BLaER1 (cell line): Measurements from ENCODE around the gene FAM78A.

Experiments
- H3K27ac ChIP-seq: shearing (Covaris generic); formaldehyde crosslinking; 2 replicates; pipeline ENCODE4 v1.8.1; 2022
- H3K27me3 ChIP-seq: shearing (Covaris generic); formaldehyde crosslinking; 2 replicates; pipeline ENCODE4 v1.8.1; 2022
- H3K36me3 ChIP-seq: shearing (Covaris generic); formaldehyde crosslinking; 2 replicates; pipeline ENCODE4 v1.8.1; 2022
- H3K4me1 ChIP-seq: shearing (Covaris generic); formaldehyde crosslinking; 2 replicates; pipeline ENCODE4 v1.8.1; 2022
- H3K4me2 ChIP-seq: shearing (Covaris generic); formaldehyde crosslinking; 2 replicates; pipeline ENCODE4 v1.8.1; 2022
- H3K4me3 ChIP-seq: shearing (Covaris generic); formaldehyde crosslinking; 2 replicates; pipeline ENCODE4 v1.8.1; 2022
- H3K9ac ChIP-seq: shearing (Covaris generic); formaldehyde crosslinking; 2 replicates; pipeline ENCODE4 v1.8.1; 2022
- H3K9me3 ChIP-seq: shearing (Covaris generic); formaldehyde crosslinking; 2 replicates; pipeline ENCODE4 v1.8.1; 2022
- H4K20me1 ChIP-seq: shearing (Covaris generic); formaldehyde crosslinking; 2 replicates; pipeline ENCODE4 v1.8.1; 2022
- Cebpa-rat ChIP-seq: shearing (Covaris generic); IDR thresholded peaks from 2 replicates; pipeline ENCODE4 v1.8.1; 2022

FAM78A gene

GRCh38 chr9:131310833-131311554 lies 34.7 kb upstream of the FAM78A start:
- no peak overlapping the region for H3K9ac ChIP-seq
- peaks cover 52% of the 10 kb centered on the region for H3K4me1 ChIP-seq
- TF ChIP-seq Cebpa-rat, result no peak
- H3K36me3 ChIP-seq, result no peaks in the 10 kb centered on the region
- no peaks in the 10 kb centered on the region for H3K9me3 ChIP-seq
- H4K20me1 ChIP-seq, result no peaks in the 10 kb centered on the region
- no peaks in the 10 kb centered on the region for H3K27me3 ChIP-seq
- H3K27ac ChIP-seq, result peak overlapping the region; percentile 44
- H3K4me2 ChIP-seq, result peak overlapping the region; percentile 84
- H3K4me3 ChIP-seq, result no peak overlapping the region

- Histone ChIP-seq H3K4me1 (peaks cover 59% of the 10 kb centered on the region), H3K4me3 (no peak overlapping the region), H4K20me1 (no peaks in the 10 kb centered on the region), H3K4me2 (peak overlapping the region; percentile 84), H3K27ac (0 out of 2 replicates have a peak overlapping the region, but pooled peaks have one; percentile 22), H3K27me3 (no peaks in the 10 kb centered on the region), H3K9me3 (no peaks in the 10 kb centered on the region), H3K36me3 (no peaks in the 10 kb centered on the region), H3K9ac (no peak overlapping the region)
- no peak for TF ChIP-seq Cebpa-rat
Measured at GRCh38 chr9:131309530-131310276, 33.4 kb upstream of the FAM78A start.

GRCh38 chr9:131308906-131309529 lies 32.7 kb upstream of the FAM78A start:
- Histone ChIP-seq H3K4me3 (no peak overlapping the region), H3K9me3 (no peaks in the 10 kb centered on the region), H3K4me2 (peak overlapping the region; percentile 84), H3K4me1 (peaks cover 66% of the 10 kb centered on the region), H4K20me1 (0 out of 2 replicates have a peak, but pooled peaks cover 2% of the 10 kb centered on the region), H3K9ac (no peak overlapping the region), H3K27me3 (no peaks in the 10 kb centered on the region), H3K36me3 (no peaks in the 10 kb centered on the region), H3K27ac (0 out of 2 replicates have a peak overlapping the region, but pooled peaks have one; percentile 22)
- TF ChIP-seq Cebpa-rat, result no peak

- H3K9me3 ChIP-seq, result no peaks in the 10 kb centered on the region
- H3K4me3 ChIP-seq, result no peak overlapping the region
- no peaks in the 10 kb centered on the region for H3K36me3 ChIP-seq
- H3K4me1 ChIP-seq, result peaks cover 71% of the 10 kb centered on the region
- H3K27me3 ChIP-seq, result no peaks in the 10 kb centered on the region
- no peak overlapping the region for H3K27ac ChIP-seq
- no peak for TF ChIP-seq Cebpa-rat
- H3K4me2 ChIP-seq, result peak overlapping the region; percentile 84
- peaks cover 7% of the 10 kb centered on the region; the same call in 1 of the 2 replicates for H4K20me1 ChIP-seq
- no peak overlapping the region for H3K9ac ChIP-seq
Measured at GRCh38 chr9:131308452-131308851, 32.1 kb upstream of the FAM78A start.

- no peak overlapping the region for H3K9ac ChIP-seq
- no peaks in the 10 kb centered on the region for H3K36me3 ChIP-seq
- peak overlapping the region; percentile 84 for H3K4me2 ChIP-seq
- H3K27ac ChIP-seq, result peak overlapping the region; percentile 30; the same call in 1 of the 2 replicates
- H4K20me1 ChIP-seq, result peaks cover 10% of the 10 kb centered on the region; the same call in 1 of the 2 replicates
- TF ChIP-seq Cebpa-rat, result no peak
- H3K4me3 ChIP-seq, result no peak overlapping the region
- peaks cover 76% of the 10 kb centered on the region for H3K4me1 ChIP-seq
- no peaks in the 10 kb centered on the region for H3K9me3 ChIP-seq
- no peaks in the 10 kb centered on the region for H3K27me3 ChIP-seq
Measured at GRCh38 chr9:131307974-131308373, 31.7 kb upstream of the FAM78A start.

- H3K27ac ChIP-seq, result no peak overlapping the region
Measured at GRCh38 chr9:131306397-131307004, 30.2 kb upstream of the FAM78A start.

GRCh38 chr9:131304676-131305355 lies 28.5 kb upstream of the FAM78A start:
- H3K4me2 ChIP-seq, result peak overlapping the region; percentile 20
- TF ChIP-seq Cebpa-rat, result no peak

More at GRCh38 chr9:131306397-131307004, 30.2 kb upstream of the FAM78A start:
- Histone ChIP-seq H3K27me3 (no peaks in the 10 kb centered on the region), H3K9ac (no peak overlapping the region), H4K20me1 (peaks cover 18% of the 10 kb centered on the region), H3K4me3 (no peak overlapping the region), H3K4me1 (peaks cover 91% of the 10 kb centered on the region), H3K36me3 (no peaks in the 10 kb centered on the region), H3K9me3 (no peaks in the 10 kb centered on the region), H3K4me2 (peak overlapping the region; percentile 84; the same call in 1 of the 2 replicates)
- no peak for TF ChIP-seq Cebpa-rat

GRCh38 chr9:131303381-131304321 lies 27.3 kb upstream of the FAM78A start:
- no peak overlapping the region for H3K4me3 ChIP-seq
- H3K36me3 ChIP-seq, result no peaks in the 10 kb centered on the region
- no peaks in the 10 kb centered on the region for H3K27me3 ChIP-seq
- TF ChIP-seq Cebpa-rat, result no peak
- H3K4me1 ChIP-seq, result peaks cover 91% of the 10 kb centered on the region
- peak overlapping the region; percentile 20 for H3K4me2 ChIP-seq
- no peak overlapping the region for H3K9ac ChIP-seq
- H4K20me1 ChIP-seq, result peaks cover 29% of the 10 kb centered on the region
- no peak overlapping the region for H3K27ac ChIP-seq
- no peaks in the 10 kb centered on the region for H3K9me3 ChIP-seq

More at GRCh38 chr9:131304676-131305355, 28.5 kb upstream of the FAM78A start:
- Histone ChIP-seq H3K9me3 (no peaks in the 10 kb centered on the region), H4K20me1 (peaks cover 18% of the 10 kb centered on the region), H3K27ac (no peak overlapping the region), H3K27me3 (no peaks in the 10 kb centered on the region), H3K36me3 (no peaks in the 10 kb centered on the region), H3K9ac (no peak overlapping the region), H3K4me3 (no peak overlapping the region), H3K4me1 (peaks cover 91% of the 10 kb centered on the region)
